ENCODE measurements around the gene TBC1D24.

Gene TBC1D24

DNA sequence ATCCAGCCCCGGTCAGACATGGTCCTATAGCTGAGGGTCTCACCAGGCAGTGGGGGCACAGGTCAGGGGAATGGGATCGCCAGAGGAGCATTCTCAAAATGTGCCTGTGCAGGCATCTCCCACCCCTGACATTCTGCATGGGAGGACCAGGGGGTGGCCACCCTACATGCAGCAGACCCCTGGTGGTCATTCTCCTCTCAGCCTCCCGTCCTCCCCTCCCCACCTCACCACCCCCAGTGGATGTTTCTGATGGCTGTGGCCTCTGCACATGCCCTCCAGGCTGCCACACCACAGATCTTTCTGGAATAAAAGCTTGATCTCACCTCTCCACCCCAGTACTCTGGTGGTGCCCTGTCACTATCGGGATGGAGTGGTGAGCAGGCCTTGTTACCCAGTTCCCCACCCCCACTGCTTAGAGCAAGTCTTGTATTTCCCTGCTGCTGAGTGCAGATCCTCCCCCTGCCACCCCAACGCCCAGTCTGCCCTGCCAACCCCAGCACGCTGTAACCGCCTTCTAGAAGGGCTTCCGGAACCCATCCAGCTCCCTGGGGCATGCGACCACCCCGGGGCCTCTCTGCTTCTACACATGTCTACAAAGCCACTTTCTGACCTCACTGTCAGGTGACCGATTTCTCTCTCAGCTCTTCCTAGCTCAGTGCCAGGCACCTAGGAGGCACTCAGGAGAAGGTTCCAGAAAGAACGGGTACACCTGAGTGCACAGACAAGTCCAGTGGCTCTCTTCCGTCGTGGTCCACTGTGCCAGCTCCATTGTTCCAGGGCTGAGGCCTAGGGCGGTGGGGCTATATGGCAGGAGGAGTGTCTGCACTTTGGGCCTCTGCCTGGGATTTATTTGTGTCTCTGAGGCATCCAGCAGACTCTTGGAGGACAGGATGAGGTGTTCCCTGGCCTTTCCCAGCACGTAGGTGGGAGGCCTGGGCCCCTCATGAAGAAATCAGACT, 9.3 kb downstream of the TBC1D24 start:
- Histone ChIP-seq H2AFZ (ENCODE audit: low read depth, low read length) (no peak overlapping the region), H3K9ac (ENCODE audit: low read length) (no peak overlapping the region), H3K79me2 (ENCODE audit: low read length) (0 out of 2 replicates have a peak, but pooled peaks cover 5% of the 10 kb centered on the region), H3K4me3 (ENCODE audit: low read length) (no peak overlapping the region), H3K9me3 (ENCODE audit: insufficient read depth, low read length) (no peaks in the 10 kb centered on the region), H3K27ac (ENCODE audit: low read length) (no peak overlapping the region), H3K36me3 (replicated peaks; ENCODE audit: low read depth, low read length) (no peaks in the 10 kb centered on the region), H3K4me1 (ENCODE audit: low read length) (peaks cover 20% of the 10 kb centered on the region), H4K20me1 (ENCODE audit: insufficient read depth, low read length) (no peaks in the 10 kb centered on the region), H3K27me3 (ENCODE audit: low read depth, low read length) (no peaks in the 10 kb centered on the region), H3K4me2 (ENCODE audit: low read length) (no peak overlapping the region)
- TF ChIP-seq, protein P1, sequence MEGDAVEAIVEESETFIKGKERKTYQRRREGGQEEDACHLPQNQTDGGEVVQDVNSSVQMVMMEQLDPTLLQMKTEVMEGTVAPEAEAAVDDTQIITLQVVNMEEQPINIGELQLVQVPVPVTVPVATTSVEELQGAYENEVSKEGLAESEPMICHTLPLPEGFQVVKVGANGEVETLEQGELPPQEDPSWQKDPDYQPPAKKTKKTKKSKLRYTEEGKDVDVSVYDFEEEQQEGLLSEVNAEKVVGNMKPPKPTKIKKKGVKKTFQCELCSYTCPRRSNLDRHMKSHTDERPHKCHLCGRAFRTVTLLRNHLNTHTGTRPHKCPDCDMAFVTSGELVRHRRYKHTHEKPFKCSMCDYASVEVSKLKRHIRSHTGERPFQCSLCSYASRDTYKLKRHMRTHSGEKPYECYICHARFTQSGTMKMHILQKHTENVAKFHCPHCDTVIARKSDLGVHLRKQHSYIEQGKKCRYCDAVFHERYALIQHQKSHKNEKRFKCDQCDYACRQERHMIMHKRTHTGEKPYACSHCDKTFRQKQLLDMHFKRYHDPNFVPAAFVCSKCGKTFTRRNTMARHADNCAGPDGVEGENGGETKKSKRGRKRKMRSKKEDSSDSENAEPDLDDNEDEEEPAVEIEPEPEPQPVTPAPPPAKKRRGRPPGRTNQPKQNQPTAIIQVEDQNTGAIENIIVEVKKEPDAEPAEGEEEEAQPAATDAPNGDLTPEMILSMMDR (IDR thresholded peaks at IDR 0.05; ENCODE audit: low read depth, low read length), result no peak
- no peak for TF ChIP-seq EZH2phosphoT487 (IDR thresholded peaks at IDR 0.05; ENCODE audit: low read depth)

DNA sequence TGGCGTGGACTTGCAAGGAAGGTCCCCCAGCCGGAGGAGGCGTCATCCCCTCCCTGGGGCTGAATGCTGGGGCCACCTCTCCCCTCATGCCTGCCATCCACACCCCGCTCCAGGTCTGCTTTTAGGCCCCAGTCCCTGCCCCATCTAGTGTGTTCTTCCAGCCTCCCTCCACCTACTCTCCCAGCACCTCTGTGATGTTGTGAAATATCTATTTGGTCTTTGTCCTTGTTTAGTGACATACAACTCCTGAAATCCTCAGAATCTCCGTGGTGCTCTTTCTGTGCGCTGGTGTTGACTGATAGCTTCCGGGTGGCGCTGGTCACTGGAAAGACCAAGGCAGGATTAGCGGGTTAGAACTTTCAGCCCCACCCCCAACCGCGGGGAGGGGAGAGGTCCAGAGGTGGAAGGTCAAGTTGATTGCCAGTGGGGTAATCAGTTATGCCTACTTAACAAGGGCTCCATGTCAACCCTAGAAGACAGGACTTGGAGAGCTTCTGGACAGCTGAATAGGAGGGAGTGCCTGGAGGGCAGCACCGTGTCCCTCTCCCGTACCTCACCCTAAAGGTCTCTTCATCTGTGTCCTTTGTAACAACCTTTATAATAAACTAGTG, 10.1 kb downstream of the TBC1D24 start:
- H4K20me1 ChIP-seq (ENCODE audit: insufficient read depth, low read length), result no peaks in the 10 kb centered on the region
- no peak overlapping the region for H3K27ac ChIP-seq (ENCODE audit: low read length)
- H2AFZ ChIP-seq (ENCODE audit: low read depth, low read length), result no peak overlapping the region
- no peak overlapping the region for H3K4me3 ChIP-seq (ENCODE audit: low read length)
- H3K27me3 ChIP-seq (ENCODE audit: low read depth, low read length), result no peaks in the 10 kb centered on the region
- H3K4me1 ChIP-seq (ENCODE audit: low read length), result peaks cover 20% of the 10 kb centered on the region
- H3K9ac ChIP-seq (ENCODE audit: low read length), result no peak overlapping the region
- TF ChIP-seq, protein P1 (IDR thresholded peaks at IDR 0.05; ENCODE audit: low read depth, low read length), result no peak
- no peak for TF ChIP-seq EZH2phosphoT487 (IDR thresholded peaks at IDR 0.05; ENCODE audit: low read depth)
- H3K9me3 ChIP-seq (ENCODE audit: insufficient read depth, low read length), result no peaks in the 10 kb centered on the region
- no peak overlapping the region for H3K4me2 ChIP-seq (ENCODE audit: low read length)
- H3K79me2 ChIP-seq (ENCODE audit: low read length), result 0 out of 2 replicates have a peak, but pooled peaks cover 5% of the 10 kb centered on the region
- no peaks in the 10 kb centered on the region for H3K36me3 ChIP-seq (replicated peaks; ENCODE audit: low read depth, low read length)

DNA sequence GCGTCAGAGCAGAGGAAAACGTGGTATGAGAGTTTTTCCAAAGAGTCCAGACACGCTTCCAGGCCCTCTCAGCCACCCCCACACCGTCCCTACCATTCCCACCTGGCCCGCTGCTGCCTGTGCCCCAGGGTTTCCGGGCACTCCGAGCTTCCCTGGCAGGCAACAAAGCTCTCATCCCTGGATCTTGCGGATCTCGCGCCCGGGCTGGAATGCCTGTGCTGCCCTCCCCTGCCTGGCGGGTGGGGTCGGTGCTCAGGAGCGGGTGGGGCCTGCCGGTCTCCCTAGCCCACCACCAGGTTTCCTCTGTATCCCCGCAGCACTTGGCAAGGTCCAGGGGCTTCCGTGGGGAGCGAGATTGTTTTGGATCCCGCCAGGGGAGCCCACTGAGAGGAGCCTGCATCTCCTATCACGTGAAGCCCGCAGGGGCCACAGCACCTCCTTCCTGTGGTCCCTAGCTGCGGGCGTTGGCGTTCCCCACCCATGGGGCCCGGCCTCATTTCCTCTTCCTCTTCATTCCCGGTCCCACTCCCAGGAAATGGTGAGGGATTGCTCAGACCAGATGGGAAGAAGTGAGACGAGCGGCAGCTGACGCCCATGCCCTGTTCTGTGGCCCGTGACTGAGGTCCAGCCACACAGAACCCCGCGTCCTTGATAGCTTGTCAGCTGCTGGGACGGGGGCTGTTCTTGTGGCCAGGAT, 11.0 kb downstream of the TBC1D24 start:
- Histone ChIP-seq H3K79me2 (ENCODE audit: low read length) (0 out of 2 replicates have a peak, but pooled peaks cover 5% of the 10 kb centered on the region), H3K9me3 (ENCODE audit: insufficient read depth, low read length) (no peaks in the 10 kb centered on the region), H4K20me1 (ENCODE audit: insufficient read depth, low read length) (no peaks in the 10 kb centered on the region), H3K4me3 (ENCODE audit: low read length) (no peak overlapping the region), H3K27ac (ENCODE audit: low read length) (no peak overlapping the region), H3K27me3 (ENCODE audit: low read depth, low read length) (no peaks in the 10 kb centered on the region), H3K4me1 (ENCODE audit: low read length) (peaks cover 20% of the 10 kb centered on the region), H2AFZ (ENCODE audit: low read depth, low read length) (no peak overlapping the region), H3K36me3 (replicated peaks; ENCODE audit: low read depth, low read length) (no peaks in the 10 kb centered on the region), H3K9ac (ENCODE audit: low read length) (no peak overlapping the region), H3K4me2 (ENCODE audit: low read length) (no peak overlapping the region)
- no peak for TF ChIP-seq EZH2phosphoT487 (IDR thresholded peaks at IDR 0.05; ENCODE audit: low read depth)
- TF ChIP-seq, protein P1 (IDR thresholded peaks at IDR 0.05; ENCODE audit: low read depth, low read length), result no peak
